Neural progenitor cell (in vitro differentiated cells): ENCODE measurements around the gene INPP5D. TPM values are rescaled to one million over a fixed set of nuclear protein-coding genes. Genes with fewer than 3 reads are reported as not detected.

Experiments used
- DNase-seq: peaks from one replicate; pipeline ENCODE4 v3.0.0-alpha.2; 2016; ENCODE audit warnings: low spot score
- H2AFZ ChIP-seq: fragments of 200-600 bp; sonication (generic); replicated peaks from 2 replicates; pipeline ENCODE4 v1.6.1; 2016; ENCODE audit warnings: antibody characterized with exemption
- H3F3A ChIP-seq: fragments of 200-600 bp; sonication (generic); 2 replicates; pipeline ENCODE4 v1.6.1; 2016; ENCODE audit warnings: antibody characterized with exemption, low read depth
- H3K27ac ChIP-seq: fragments of 200-600 bp; sonication (generic); 2 replicates; pipeline ENCODE4 v1.5.1; 2016; ENCODE audit warnings: mild to moderate bottlenecking
- H3K27me3 ChIP-seq: fragments of 200-600 bp; sonication (generic); 2 replicates; pipeline ENCODE4 v1.6.1; 2016; ENCODE audit warnings: mild to moderate bottlenecking, moderate library complexity
- H3K36me3 ChIP-seq: fragments of 200-600 bp; sonication (generic); 2 replicates; pipeline ENCODE4 v1.5.1; 2016
- H3K4me1 ChIP-seq: fragments of 200-600 bp; sonication (generic); 2 replicates; pipeline ENCODE4 v1.6.1; 2016; ENCODE audit warnings: mixed run types
- H3K4me2 ChIP-seq: fragments of 200-600 bp; sonication (generic); 2 replicates; pipeline ENCODE4 v1.6.1; 2016
- H3K4me3 ChIP-seq: fragments of 200-600 bp; sonication (generic); 2 replicates; pipeline ENCODE4 v1.5.1; 2016
- H3K79me2 ChIP-seq: fragments of 200-600 bp; sonication (generic); 2 replicates; pipeline ENCODE4 v1.6.1; 2016; ENCODE audit warnings: low read depth
- H3K9ac ChIP-seq: fragments of 200-600 bp; sonication (generic); 2 replicates; pipeline ENCODE4 v1.6.1; 2016
- H3K9me3 ChIP-seq: fragments of 200-600 bp; sonication (generic); 2 replicates; pipeline ENCODE4 v1.5.1; 2016; ENCODE audit warnings: low read depth
- H4K20me1 ChIP-seq: fragments of 200-600 bp; sonication (generic); 2 replicates; pipeline ENCODE4 v1.6.1; 2016; ENCODE audit warnings: low read depth
- H3K27ac Mint-ChIP-seq: 3 replicates; pipeline ENCODE4 v1.8.0; 2021; ENCODE audit warnings: mixed read lengths
- H3K27me3 Mint-ChIP-seq: 2 replicates; pipeline ENCODE4 v1.8.0; 2022; ENCODE audit warnings: low read depth, mild to moderate bottlenecking, inconsistent platforms, moderate library complexity, mixed read lengths; ENCODE audit not compliant: insufficient read depth
- H3K36me3 Mint-ChIP-seq: 3 replicates; pipeline ENCODE4 v1.8.0; 2021; ENCODE audit warnings: mixed read lengths
- H3K4me1 Mint-ChIP-seq: 3 replicates; pipeline ENCODE4 v1.8.0; 2021; ENCODE audit warnings: mixed read lengths
- H3K4me3 Mint-ChIP-seq: 3 replicates; pipeline ENCODE4 v1.8.0; 2021; ENCODE audit warnings: mild to moderate bottlenecking, moderate library complexity, mixed read lengths
- H3K9me3 Mint-ChIP-seq: 3 replicates; pipeline ENCODE4 v1.8.0; 2020; ENCODE audit warnings: mixed read lengths
- EZH2 ChIP-seq: fragments of 200-600 bp; sonication (generic); IDR thresholded peaks from 2 replicates; pipeline ENCODE4 v1.6.1; 2017; ENCODE audit warnings: antibody characterized with exemption, mild to moderate bottlenecking, moderate library complexity
- EZH2phosphoT487 ChIP-seq: fragments of 200-600 bp; sonication (generic); IDR thresholded peaks from 2 replicates; pipeline ENCODE4 v1.6.1; 2017; ENCODE audit warnings: antibody characterized with exemption
- total RNA-seq: library from RNA; depleted of rRNA; stranded (reverse); fragments of >200 nt; gene quantifications from 2 replicates; pipeline ENCODE4 v1.2.3, GENCODE V29; 2015; ENCODE audit warnings: low replicate concordance
- TF ChIP-seq, protein P1 (sequence below): fragments of 200-600 bp; sonication (generic); IDR thresholded peaks from 2 replicates; pipeline ENCODE4 v1.5.1; 2017; ENCODE audit warnings: antibody characterized with exemption, mild to moderate bottlenecking

The INPP5D gene
- total RNA-seq: 2.9 and 4.2 TPM in 2 replicates

DNA sequence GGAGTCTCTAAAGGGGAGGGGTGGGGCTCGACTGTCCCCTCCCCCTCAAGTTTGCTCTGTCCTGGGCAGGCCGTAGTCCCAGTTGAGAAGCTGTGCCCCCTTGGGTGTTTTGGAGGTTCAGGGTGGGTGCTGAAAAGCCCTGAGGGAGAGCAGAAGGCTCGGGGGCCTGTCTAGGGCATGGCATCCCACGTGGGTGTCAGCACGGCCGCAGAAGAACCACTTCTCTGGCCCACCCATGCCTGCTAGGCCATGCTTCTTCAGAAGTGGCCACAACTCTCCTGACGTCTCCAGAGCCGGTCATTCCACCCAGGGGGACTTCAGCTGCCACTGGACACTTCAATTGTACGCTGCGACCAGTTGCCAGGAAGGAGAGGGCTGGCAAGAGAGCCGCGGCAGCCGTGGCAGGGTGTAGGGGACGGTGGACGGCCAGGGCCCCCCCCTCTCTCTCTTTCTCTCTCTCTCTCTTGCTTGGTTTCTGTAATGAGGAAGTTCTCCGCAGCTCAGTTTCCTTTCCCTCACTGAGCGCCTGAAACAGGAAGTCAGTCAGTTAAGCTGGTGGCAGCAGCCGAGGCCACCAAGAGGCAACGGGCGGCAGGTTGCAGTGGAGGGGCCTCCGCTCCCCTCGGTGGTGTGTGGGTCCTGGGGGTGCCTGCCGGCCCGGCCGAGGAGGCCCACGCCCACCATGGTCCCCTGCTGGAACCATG lies at the start of gene INPP5D:
TSS of gene INPP5D (plus strand) at position 546 of the 704 bp plus-strand sequence. CDS start at position 683, 137 bp downstream.
- TF ChIP-seq, protein P1, sequence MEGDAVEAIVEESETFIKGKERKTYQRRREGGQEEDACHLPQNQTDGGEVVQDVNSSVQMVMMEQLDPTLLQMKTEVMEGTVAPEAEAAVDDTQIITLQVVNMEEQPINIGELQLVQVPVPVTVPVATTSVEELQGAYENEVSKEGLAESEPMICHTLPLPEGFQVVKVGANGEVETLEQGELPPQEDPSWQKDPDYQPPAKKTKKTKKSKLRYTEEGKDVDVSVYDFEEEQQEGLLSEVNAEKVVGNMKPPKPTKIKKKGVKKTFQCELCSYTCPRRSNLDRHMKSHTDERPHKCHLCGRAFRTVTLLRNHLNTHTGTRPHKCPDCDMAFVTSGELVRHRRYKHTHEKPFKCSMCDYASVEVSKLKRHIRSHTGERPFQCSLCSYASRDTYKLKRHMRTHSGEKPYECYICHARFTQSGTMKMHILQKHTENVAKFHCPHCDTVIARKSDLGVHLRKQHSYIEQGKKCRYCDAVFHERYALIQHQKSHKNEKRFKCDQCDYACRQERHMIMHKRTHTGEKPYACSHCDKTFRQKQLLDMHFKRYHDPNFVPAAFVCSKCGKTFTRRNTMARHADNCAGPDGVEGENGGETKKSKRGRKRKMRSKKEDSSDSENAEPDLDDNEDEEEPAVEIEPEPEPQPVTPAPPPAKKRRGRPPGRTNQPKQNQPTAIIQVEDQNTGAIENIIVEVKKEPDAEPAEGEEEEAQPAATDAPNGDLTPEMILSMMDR: no peak
- TF ChIP-seq EZH2phosphoT487 (no peak), EZH2 (no peak)
- Histone ChIP-seq H3K79me2 (no peaks in the 10 kb centered on the region), H2AFZ (no peak within 1 kb of the TSS), H3K27ac (no peak within 1 kb of the TSS), H3K4me2 (no peak within 1 kb of the TSS), H3F3A (no peaks in the 10 kb centered on the region), H3K9ac (no peak within 1 kb of the TSS), H3K4me3 (no peak within 1 kb of the TSS), H3K9me3 (no peaks in the 10 kb centered on the region), H3K36me3 (no peaks in the 10 kb centered on the region), H4K20me1 (no peaks in the 10 kb centered on the region), H3K27me3 (peaks cover 5% of the 10 kb centered on the region), H3K4me1 (peaks cover 13% of the 10 kb centered on the region)
- H3K36me3 Mint-ChIP-seq: no peaks in the 10 kb centered on the region
- no peak for DNase-seq
- no peaks in the 10 kb centered on the region for H3K9me3 Mint-ChIP-seq
- H3K4me3 Mint-ChIP-seq: no peak within 1 kb of the TSS
- H3K4me1 Mint-ChIP-seq: peaks cover 31% of the 10 kb centered on the region
- peak within 1 kb of the TSS; percentile 74 for H3K27ac Mint-ChIP-seq
- H3K27me3 Mint-ChIP-seq: no peaks in the 10 kb centered on the region

DNA sequence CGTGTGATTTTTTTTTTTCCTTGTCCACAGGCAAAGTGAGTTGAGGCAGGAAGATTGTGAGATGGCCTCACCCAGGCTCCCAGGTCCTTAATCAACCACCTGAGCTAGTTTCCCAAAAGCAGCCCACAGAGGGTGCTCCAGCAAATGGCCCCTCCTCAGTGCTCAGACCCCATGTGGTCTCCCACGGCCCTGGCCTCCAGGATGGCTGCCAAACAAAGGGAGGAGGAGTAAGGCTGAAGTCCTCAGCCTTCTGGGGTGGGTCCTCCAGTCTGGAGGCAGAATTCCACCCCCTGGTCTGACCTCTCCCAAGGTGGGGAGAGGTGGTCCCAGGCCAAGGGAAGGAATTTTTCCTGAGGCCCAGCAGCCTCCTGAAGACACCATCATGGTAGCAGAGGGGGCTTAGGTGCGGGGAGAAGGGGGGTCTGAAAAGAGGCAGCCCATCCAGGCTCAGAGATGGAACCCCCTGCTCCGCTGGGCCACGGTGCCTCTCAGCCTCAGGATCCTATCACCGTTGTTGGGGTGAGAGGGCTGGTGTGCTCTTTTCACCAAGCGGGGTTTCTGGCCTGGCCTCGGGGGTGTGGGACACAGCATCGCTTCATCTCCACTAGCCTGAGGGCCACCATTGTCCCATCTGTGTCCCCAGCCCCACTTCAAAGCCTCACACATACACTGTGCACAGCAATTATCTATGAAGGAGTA lies 49.4 kb upstream of the INPP5D start:
- Histone ChIP-seq H3K36me3 (no peaks in the 10 kb centered on the region), H3K4me3 (no peak overlapping the region), H3F3A (no peaks in the 10 kb centered on the region), H3K27me3 (no peaks in the 10 kb centered on the region), H2AFZ (no peak overlapping the region), H3K27ac (no peak overlapping the region), H3K9me3 (no peaks in the 10 kb centered on the region), H3K79me2 (no peaks in the 10 kb centered on the region), H4K20me1 (no peaks in the 10 kb centered on the region), H3K4me2 (no peak overlapping the region), H3K9ac (no peak overlapping the region), H3K4me1 (no peaks in the 10 kb centered on the region)
- DNase-seq: no peak
- no peaks in the 10 kb centered on the region for H3K4me1 Mint-ChIP-seq
- no peak overlapping the region for H3K27ac Mint-ChIP-seq
- H3K4me3 Mint-ChIP-seq: no peak overlapping the region
- H3K36me3 Mint-ChIP-seq: no peaks in the 10 kb centered on the region
- TF ChIP-seq EZH2phosphoT487 (no peak), EZH2 (no peak)
- TF ChIP-seq, protein P1: no peak
- peaks cover 11% of the 10 kb centered on the region for H3K27me3 Mint-ChIP-seq
- peaks cover 3% of the 10 kb centered on the region for H3K9me3 Mint-ChIP-seq

DNA sequence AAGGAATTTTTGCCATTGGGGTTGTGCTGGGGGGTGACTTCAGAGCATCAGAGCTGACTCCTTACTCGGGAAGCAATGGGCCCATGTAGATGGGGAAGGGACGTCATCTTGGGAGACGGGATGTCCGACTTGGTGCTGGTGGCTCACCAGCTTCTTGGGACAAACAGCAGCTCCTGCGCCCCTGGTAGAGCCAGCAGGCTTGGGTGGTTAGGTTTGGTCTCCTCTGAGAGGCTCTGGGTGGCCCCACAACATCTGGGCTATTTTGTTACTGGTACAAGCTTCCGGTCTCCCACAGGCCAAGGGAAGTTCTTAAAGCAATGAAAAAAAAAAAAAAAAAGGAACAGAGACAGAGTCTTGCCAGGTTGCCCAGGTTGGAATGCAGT lies 48.9 kb upstream of the INPP5D start:
- H3K4me3 ChIP-seq: no peak overlapping the region
- Mint-ChIP-seq H3K4me3 (no peak overlapping the region), H3K27ac (no peak overlapping the region), H3K27me3 (peaks cover 6% of the 10 kb centered on the region), H3K36me3 (no peaks in the 10 kb centered on the region), H3K9me3 (peaks cover 3% of the 10 kb centered on the region), H3K4me1 (no peaks in the 10 kb centered on the region)
- no peaks in the 10 kb centered on the region for H3K27me3 ChIP-seq
- no peaks in the 10 kb centered on the region for H3K4me1 ChIP-seq
- H2AFZ ChIP-seq: no peak overlapping the region
- no peak overlapping the region for H3K27ac ChIP-seq
- no peak overlapping the region for H3K9ac ChIP-seq
- H3K9me3 ChIP-seq: no peaks in the 10 kb centered on the region
- no peaks in the 10 kb centered on the region for H3K79me2 ChIP-seq
- H4K20me1 ChIP-seq: no peaks in the 10 kb centered on the region
- DNase-seq: no peak
- H3K36me3 ChIP-seq: no peaks in the 10 kb centered on the region
- no peak overlapping the region for H3K4me2 ChIP-seq
- TF ChIP-seq EZH2: no peak
- TF ChIP-seq, protein P1: no peak
- TF ChIP-seq EZH2phosphoT487: no peak
- no peaks in the 10 kb centered on the region for H3F3A ChIP-seq
